Measurements from ENCODE around the gene SLC23A2. TPM values are rescaled to one million over a fixed set of nuclear protein-coding genes. Genes with fewer than 3 reads are reported as not detected.

Gene SLC23A2
- polyA plus RNA-seq, 3 donors: 3.3 to 28.4 (median 6.4) TPM

- Mint-ChIP-seq H3K27me3 (ENCODE audit: low read depth in 3 of 3) (no peaks in the 10 kb centered on the region), H3K4me3 (no peak overlapping the region), H3K4me1 (peaks cover 17% of the 10 kb centered on the region), H3K9me3 (no peaks in the 10 kb centered on the region), H3K36me3 (peaks cover 72 to 75% of the 10 kb centered on the region in 2 donors), H3K27ac (peak overlapping the region; percentile 35 to 81 (median 73))
- no peak for TF ChIP-seq CTCF (IDR thresholded peaks at IDR 0.05)
- H4K20me1 ChIP-seq (ENCODE audit: insufficient read depth, low read length): peaks cover 32% of the 10 kb centered on the region
- WGBS (ENCODE audit: insufficient coverage): 50% methylated on average over 4 of the region's 8 CpGs
- H2AFZ ChIP-seq (ENCODE audit: insufficient read depth, low read depth, low read length, poor library complexity, severe bottlenecking): no peak overlapping the region
- intact Hi-C loops (cut with micrococcal nuclease): no loop called here
- DNase-seq: peak; percentile 30 to 49 (median 48)
- H3K27ac ChIP-seq (ENCODE audit: low read depth in 1 of 2, low read length in 2 of 2): peak overlapping the region in 1 of 2 donors; percentile 59
- H3K4me1 ChIP-seq (ENCODE audit: control insufficient read depth in 1 of 2, insufficient read depth in 2 of 2, low read length in 2 of 2): peaks cover 7 to 17% of the 10 kb centered on the region in 2 donors
- no peak overlapping the region for H3K4me2 ChIP-seq (replicated peaks; ENCODE audit: extremely low read depth, low read length, poor library complexity, severe bottlenecking)
- H3K79me2 ChIP-seq (ENCODE audit: insufficient read depth, low read length): no peaks in the 10 kb centered on the region
- H3K9ac ChIP-seq (ENCODE audit: insufficient read depth, low read length, poor library complexity, severe bottlenecking): no peak overlapping the region
- H3K27me3 ChIP-seq (ENCODE audit: control insufficient read depth in 2 of 2, insufficient read depth in 2 of 2, low read length in 2 of 2): no peaks in the 10 kb centered on the region
- H3K4me3 ChIP-seq (replicated peaks in 1 of 3; ENCODE audit: low read depth in 2 of 3, low read length in 3 of 3): no peak overlapping the region
- no peaks in the 10 kb centered on the region for H3K9me3 ChIP-seq (replicated peaks in 1 of 2; ENCODE audit: control insufficient read depth in 1 of 2, insufficient read depth in 1 of 2, low read length in 2 of 2)
- peaks cover 46 to 84% of the 10 kb centered on the region in 2 donors for H3K36me3 ChIP-seq (replicated peaks in 1 of 2; ENCODE audit: control insufficient read depth in 1 of 2, insufficient read depth in 2 of 2, low read length in 2 of 2)
Measured at GRCh38 chr20:4886771-4887527, 114.4 kb downstream of the SLC23A2 start.

- Histone ChIP-seq H3K27ac (ENCODE audit: low read depth in 1 of 2, low read length in 2 of 2) (no peak overlapping the region), H3K4me3 (replicated peaks in 1 of 3; ENCODE audit: low read depth in 2 of 3, low read length in 3 of 3) (no peak overlapping the region), H3K9ac (ENCODE audit: insufficient read depth, low read length, poor library complexity, severe bottlenecking) (no peak overlapping the region), H2AFZ (ENCODE audit: insufficient read depth, low read depth, low read length, poor library complexity, severe bottlenecking) (no peak overlapping the region), H3K36me3 (replicated peaks in 1 of 2; ENCODE audit: control insufficient read depth in 1 of 2, insufficient read depth in 2 of 2, low read length in 2 of 2) (peaks cover 47 to 74% of the 10 kb centered on the region in 2 donors), H3K79me2 (ENCODE audit: insufficient read depth, low read length) (no peaks in the 10 kb centered on the region), H3K9me3 (replicated peaks in 1 of 2; ENCODE audit: control insufficient read depth in 1 of 2, insufficient read depth in 1 of 2, low read length in 2 of 2) (no peaks in the 10 kb centered on the region), H3K4me2 (replicated peaks; ENCODE audit: extremely low read depth, low read length, poor library complexity, severe bottlenecking) (no peak overlapping the region), H3K4me1 (ENCODE audit: control insufficient read depth in 1 of 2, insufficient read depth in 2 of 2, low read length in 2 of 2) (peaks cover 14 to 17% of the 10 kb centered on the region in 2 donors), H3K27me3 (ENCODE audit: control insufficient read depth in 2 of 2, insufficient read depth in 2 of 2, low read length in 2 of 2) (no peaks in the 10 kb centered on the region), H4K20me1 (ENCODE audit: insufficient read depth, low read length) (peaks cover 33% of the 10 kb centered on the region)
- Mint-ChIP-seq H3K4me3 (no peak overlapping the region), H3K9me3 (peaks cover 0 to 1% (median 0%) of the 10 kb centered on the region in 7 donors), H3K27ac (peak overlapping the region in 2 of 7 donors; percentile 2 to 27), H3K27me3 (ENCODE audit: low read depth in 3 of 3) (no peaks in the 10 kb centered on the region), H3K36me3 (peaks cover 76 to 80% of the 10 kb centered on the region in 2 donors), H3K4me1 (peaks cover 28% of the 10 kb centered on the region)
- WGBS (ENCODE audit: insufficient coverage): 2% methylated on average over 8 of the region's 8 CpGs
- peak in 1 of 3 donors; percentile 14 for DNase-seq
- intact Hi-C loops (cut with micrococcal nuclease): no loop called here
- no peak for TF ChIP-seq CTCF (IDR thresholded peaks at IDR 0.05)
Measured at GRCh38 chr20:4885877-4886276, 115.4 kb downstream of the SLC23A2 start.
